Activated CD4-positive, CD25-positive, alpha-beta regulatory T cell treated with anti-CD3 and anti-CD28 coated beads, Interleukin-2, amount 50 U/mL, for 72 hours (primary cell): ENCODE data around the gene FAAH2.
"Not testable (repeated sequence)": the region's sequence is repeated elsewhere in the genome, so short reads cannot be mapped to it uniquely, and the experiment has no call there.

Experiments used
- DNase-seq: peaks from one replicate; pipeline ENCODE4 v3.0.0; 2021

Gene FAAH2

GRCh38 chrX:57380026-57380796, 93.7 kb downstream of the FAAH2 start:
- no peak for DNase-seq

- not testable (repeated sequence) for DNase-seq
Measured at GRCh38 chrX:57394162-57394561, 107.7 kb downstream of the FAAH2 start.

DNA sequence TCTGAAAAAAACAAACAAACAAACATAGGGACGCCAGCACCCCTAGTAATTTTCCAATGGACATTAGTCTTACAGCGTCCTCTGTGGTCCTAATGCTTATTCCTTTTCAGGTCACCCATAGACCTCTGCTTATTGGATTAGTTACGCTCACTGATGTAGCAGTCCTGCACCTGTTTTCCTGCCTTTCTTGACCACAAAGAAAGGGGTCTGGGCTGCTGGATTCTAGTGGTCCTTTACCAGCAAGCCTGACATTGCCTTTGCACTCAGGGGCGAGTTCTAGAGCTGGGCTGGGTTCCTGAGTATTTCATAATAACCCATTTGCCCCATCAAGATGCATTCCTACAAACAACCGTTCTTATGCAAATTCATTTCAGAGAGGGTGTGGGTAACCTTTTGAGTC, 116.7 kb downstream of the FAAH2 start:
- DNase-seq, result not testable (repeated sequence)

GRCh38 chrX:57406149-57406548, 119.6 kb downstream of the FAAH2 start:
- no peak for DNase-seq

DNA sequence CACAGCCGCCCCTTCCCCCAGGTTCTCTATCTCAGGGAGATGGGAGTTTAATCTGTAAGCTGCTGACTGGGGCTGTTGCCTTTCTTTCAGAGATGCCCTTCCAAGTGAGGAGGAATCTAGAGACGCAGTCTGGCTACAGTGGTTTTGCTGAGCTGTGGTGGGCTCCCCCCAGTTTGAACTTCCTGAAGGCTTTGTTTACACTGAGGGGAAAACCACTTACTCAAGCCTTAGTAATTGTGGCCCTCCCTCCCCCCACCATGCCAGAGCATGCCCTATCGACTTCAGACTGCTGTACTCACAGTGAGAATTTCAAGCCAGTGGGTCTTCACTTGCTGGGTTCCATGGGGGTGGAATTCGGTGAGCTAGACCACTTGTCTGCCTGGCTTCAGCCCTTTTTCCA, 131.3 kb downstream of the FAAH2 start:
- DNase-seq, result no peak

DNA sequence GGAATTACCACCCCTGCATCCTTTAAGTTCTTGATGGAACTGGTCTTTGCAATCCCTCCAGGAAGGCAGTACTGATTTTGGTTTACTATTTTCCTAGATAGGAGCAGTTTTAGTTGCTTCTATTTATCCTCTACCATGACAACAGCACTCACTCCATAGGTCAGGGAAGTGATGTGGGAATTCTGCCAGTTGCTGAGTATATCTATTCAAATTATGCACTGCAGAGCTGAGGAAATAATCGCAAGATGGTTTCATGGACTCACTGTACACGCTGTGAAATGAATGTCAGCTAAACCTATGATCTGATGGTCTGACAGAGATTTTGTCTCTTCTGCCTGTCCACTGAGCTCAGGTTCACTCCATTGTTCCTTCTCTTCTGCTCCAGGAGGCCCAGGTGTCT, 135.8 kb downstream of the FAAH2 start:
- DNase-seq, result no peak

DNA sequence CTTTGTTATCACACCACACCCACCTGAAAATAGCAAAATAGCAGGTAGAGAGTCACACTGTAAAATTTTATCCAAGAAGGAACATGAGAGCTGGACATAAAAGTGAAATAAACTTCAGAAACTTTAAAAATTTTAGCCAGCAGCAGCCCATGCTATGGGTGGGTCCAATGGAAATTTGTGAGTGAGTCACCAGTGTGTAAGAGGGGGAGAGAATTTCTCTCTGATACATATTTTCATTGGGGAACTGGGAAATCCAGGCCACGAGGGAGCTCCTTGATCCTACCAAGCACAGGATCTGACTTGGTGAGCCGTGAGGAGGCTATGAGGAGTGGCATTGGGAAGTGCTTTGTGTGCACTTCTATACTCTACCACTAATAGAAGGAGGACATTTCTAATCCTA, 136.3 kb downstream of the FAAH2 start:
- no peak for DNase-seq

- no peak for DNase-seq
Measured at GRCh38 chrX:57445076-57445475, 158.6 kb downstream of the FAAH2 start.

- DNase-seq, result no peak
Measured at GRCh38 chrX:57445832-57446231, 159.3 kb downstream of the FAAH2 start.

DNA sequence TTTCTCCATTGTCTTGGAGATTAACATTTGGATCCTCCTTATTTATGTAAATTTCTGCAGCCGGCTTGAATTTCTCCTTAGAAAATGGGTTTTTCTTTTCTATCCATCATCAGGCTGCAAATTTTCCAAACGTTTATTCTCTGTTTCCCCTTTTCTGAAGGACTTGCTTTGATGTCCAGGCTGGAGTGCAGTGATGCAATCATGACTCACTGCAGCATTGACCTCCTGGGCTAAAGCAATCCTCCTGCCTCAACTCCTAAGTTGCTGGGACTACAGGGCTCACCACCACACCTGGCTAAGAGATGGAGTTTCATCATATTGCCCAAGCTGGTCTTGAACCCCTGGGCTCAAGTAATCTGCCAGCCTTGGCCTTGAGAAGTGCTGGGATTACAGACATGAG, 161.3 kb downstream of the FAAH2 start:
- DNase-seq, result no peak

GRCh38 chrX:57451426-57452020, 165.0 kb downstream of the FAAH2 start:
- DNase-seq, result no peak

- DNase-seq, result no peak
Measured at GRCh38 chrX:57453901-57454300, 167.4 kb downstream of the FAAH2 start.

- no peak for DNase-seq
Measured at GRCh38 chrX:57481514-57481913, 195.0 kb downstream of the FAAH2 start.

GRCh38 chrX:57516491-57516890, 230.0 kb downstream of the FAAH2 start:
- DNase-seq, result no peak

- no peak for DNase-seq
Measured at GRCh38 chrX:57519578-57520118, 233.1 kb downstream of the FAAH2 start.

DNA sequence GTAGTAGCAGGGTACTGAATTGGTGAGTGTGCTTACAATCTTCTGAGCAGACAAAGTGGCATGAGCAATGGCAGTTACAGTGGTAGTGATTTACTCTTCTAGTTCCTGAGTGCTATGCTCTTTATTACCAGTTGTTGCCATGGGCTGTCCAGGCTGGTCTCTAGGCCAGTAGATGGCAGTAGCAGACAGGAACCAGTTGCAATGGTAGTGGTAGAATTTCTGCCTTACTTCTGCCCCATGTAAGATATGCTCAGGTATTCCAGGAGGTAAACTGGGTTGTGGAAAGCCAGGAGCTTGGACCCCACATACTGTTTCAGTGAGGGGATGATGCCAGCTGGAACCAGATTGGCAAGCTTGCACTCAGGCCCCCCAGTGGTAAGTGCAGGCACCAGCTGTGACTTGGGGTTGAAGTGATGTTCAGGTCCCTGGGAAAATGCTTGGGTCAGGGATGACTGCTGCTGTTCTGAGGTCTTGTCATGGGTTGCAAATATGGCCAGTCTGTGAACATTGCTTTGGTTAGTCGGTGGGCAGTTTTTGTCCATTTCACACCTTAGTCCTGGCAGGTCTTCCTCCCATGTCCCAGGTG, 242.3 kb downstream of the FAAH2 start:
- no peak for DNase-seq
